Astrocyte (in vitro differentiated cells and primary cell): ENCODE data around the gene LANCL2.

Source experiments
- EZH2 ChIP-seq: IDR thresholded peaks from 2 replicates; pipeline ENCODE4 v1.6.1; 2012; ENCODE audit warnings: mild to moderate bottlenecking, low read length, inconsistent platforms; ENCODE audit not compliant: insufficient read depth
- TF ChIP-seq, protein P1 (sequence below): IDR thresholded peaks from 2 replicates; pipeline ENCODE4 v1.5.1; 2011; ENCODE audit warnings: low read depth, mild to moderate bottlenecking, inconsistent platforms, low read length, moderate library complexity; ENCODE audit not compliant: insufficient read depth

GRCh38 chr7:55426676-55427075, 61.5 kb downstream of the LANCL2 start:
- TF ChIP-seq, protein P1, sequence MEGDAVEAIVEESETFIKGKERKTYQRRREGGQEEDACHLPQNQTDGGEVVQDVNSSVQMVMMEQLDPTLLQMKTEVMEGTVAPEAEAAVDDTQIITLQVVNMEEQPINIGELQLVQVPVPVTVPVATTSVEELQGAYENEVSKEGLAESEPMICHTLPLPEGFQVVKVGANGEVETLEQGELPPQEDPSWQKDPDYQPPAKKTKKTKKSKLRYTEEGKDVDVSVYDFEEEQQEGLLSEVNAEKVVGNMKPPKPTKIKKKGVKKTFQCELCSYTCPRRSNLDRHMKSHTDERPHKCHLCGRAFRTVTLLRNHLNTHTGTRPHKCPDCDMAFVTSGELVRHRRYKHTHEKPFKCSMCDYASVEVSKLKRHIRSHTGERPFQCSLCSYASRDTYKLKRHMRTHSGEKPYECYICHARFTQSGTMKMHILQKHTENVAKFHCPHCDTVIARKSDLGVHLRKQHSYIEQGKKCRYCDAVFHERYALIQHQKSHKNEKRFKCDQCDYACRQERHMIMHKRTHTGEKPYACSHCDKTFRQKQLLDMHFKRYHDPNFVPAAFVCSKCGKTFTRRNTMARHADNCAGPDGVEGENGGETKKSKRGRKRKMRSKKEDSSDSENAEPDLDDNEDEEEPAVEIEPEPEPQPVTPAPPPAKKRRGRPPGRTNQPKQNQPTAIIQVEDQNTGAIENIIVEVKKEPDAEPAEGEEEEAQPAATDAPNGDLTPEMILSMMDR, result no peak
- TF ChIP-seq EZH2, result no peak
